Endothelial cell of umbilical vein (primary cell): ENCODE results near the gene CACTIN. TPM values are rescaled to one million over a fixed set of nuclear protein-coding genes. Genes with fewer than 3 reads are reported as not detected.

Experiments used
- BruUV-seq: library from RNA; stranded (reverse); fragments of 400-500 nt; replicated peaks from 2 replicates; lab custom pipeline; 2021; lab: Mats Ljungman, UMichigan
- CTCF ChIA-PET: fragments of 300-600, 350-600 bp; sonication (Branson Sonifier 250); formaldehyde crosslinking; loops from one replicate; lab custom pipeline; 2021; ENCODE audit warnings: antibody characterized with exemption, inconsistent platforms; lab: Charles Lee
- POLR2A ChIA-PET: fragments of 300-600, 350-600 bp; sonication (Branson Sonifier 250); formaldehyde crosslinking; loops from one replicate; lab custom pipeline; 2021; ENCODE audit warnings: antibody characterized with exemption, inconsistent platforms; lab: Charles Lee
- DNase-seq: peaks from one replicate; pipeline ENCODE4 v3.0.0-alpha.2; 2011; ENCODE audit warnings: low read depth, low spot score
- FAIRE-seq: peaks from 2 replicates; lab custom pipeline; 2011; peaks lifted over from hg19 to GRCh38; lab: Jason Lieb, UNC
- H2AFZ ChIP-seq: 2 replicates; pipeline ENCODE4 v1.6.0; 2012; ENCODE audit warnings: low read depth, low read length, control low read depth, inconsistent platforms
- H3K27ac ChIP-seq: 2 replicates; pipeline ENCODE4 v1.5.1; 2011; ENCODE audit warnings: low read depth, mild to moderate bottlenecking, control low read depth, low read length, moderate library complexity; ENCODE audit not compliant: insufficient read depth
- H3K27me3 ChIP-seq, 2 experiments: 2 replicates each; pipeline versions ENCODE4 v1.6.0 to v1.6.1; 2011; ENCODE audit warnings: low read length in 2 of 2, mixed read lengths in 1 of 2; ENCODE audit not compliant: control insufficient read depth in 2 of 2, insufficient read depth in 2 of 2
- H3K36me3 ChIP-seq, 2 experiments: 2 replicates in 1 of 2; 3 replicates in 1 of 2; pipeline ENCODE4 v1.5.1; 2011; ENCODE audit warnings: low read length in 2 of 2, mild to moderate bottlenecking in 1 of 2, moderate library complexity in 1 of 2; ENCODE audit not compliant: control insufficient read depth in 2 of 2, insufficient read depth in 2 of 2; ENCODE audit errors: extremely low read depth in 1 of 2
- H3K4me1 ChIP-seq: 3 replicates; pipeline ENCODE4 v1.5.1; 2011; ENCODE audit warnings: mild to moderate bottlenecking, low read length; ENCODE audit not compliant: control insufficient read depth, insufficient read depth; ENCODE audit errors: extremely low read depth
- H3K4me2 ChIP-seq: 2 replicates; pipeline ENCODE4 v1.6.1; 2011; ENCODE audit warnings: low read length, control low read depth, mixed read lengths; ENCODE audit not compliant: insufficient read depth
- H3K4me3 ChIP-seq, 3 experiments: fragments of 200-600 bp in 1 of 3; sonication (generic), shearing (Covaris generic) in 1 of 3; replicated peaks in 1 of 3; 2 replicates each; pipeline ENCODE4 v1.5.1; 2011 to 2016; ENCODE audit warnings: control low read depth in 3 of 3, low read length in 3 of 3, mild to moderate bottlenecking in 2 of 3, inconsistent platforms in 1 of 3, low read depth in 1 of 3, moderate library complexity in 1 of 3; ENCODE audit not compliant: insufficient read depth in 1 of 3
- H3K79me2 ChIP-seq: 2 replicates; pipeline ENCODE4 v1.6.0; 2012; ENCODE audit warnings: low read length, inconsistent platforms; ENCODE audit not compliant: control insufficient read depth, insufficient read depth
- H3K9ac ChIP-seq: replicated peaks from 2 replicates; pipeline ENCODE3; 2011; ENCODE audit warnings: low read length, control low read depth; ENCODE audit not compliant: insufficient read depth; ENCODE audit errors: extremely low read depth
- H3K9me1 ChIP-seq: replicated peaks from 3 replicates; pipeline ENCODE4 v1.6.0; 2011; ENCODE audit warnings: mild to moderate bottlenecking, low read length; ENCODE audit not compliant: control insufficient read depth, insufficient read depth; ENCODE audit errors: extremely low read depth
- H3K9me3 ChIP-seq: replicated peaks from 2 replicates; pipeline ENCODE4 v1.5.1; 2012; ENCODE audit warnings: low read length, inconsistent platforms; ENCODE audit not compliant: control insufficient read depth, insufficient read depth
- H4K20me1 ChIP-seq: replicated peaks from 2 replicates; pipeline ENCODE3; 2011; ENCODE audit warnings: mild to moderate bottlenecking, low read length; ENCODE audit not compliant: control insufficient read depth, insufficient read depth; ENCODE audit errors: extremely low read depth
- CTCF ChIP-seq, 2 donors: IDR thresholded peaks; 1 replicate in 1 of 2; 2 replicates in 1 of 2; pipeline ENCODE4 v1.5.1; 2011; ENCODE audit warnings: low read length in 2 of 2, mild to moderate bottlenecking in 2 of 2, moderate library complexity in 2 of 2, control low read depth in 1 of 2, inconsistent platforms in 1 of 2, low read depth in 1 of 2; ENCODE audit not compliant: insufficient read depth in 1 of 2; ENCODE audit errors: extremely low read depth in 1 of 2
- EZH2 ChIP-seq: IDR thresholded peaks from 2 replicates; pipeline ENCODE4 v1.6.1; 2012; ENCODE audit warnings: borderline replicate concordance, low read depth, mild to moderate bottlenecking, moderate library complexity, low read length, inconsistent platforms; ENCODE audit not compliant: severe bottlenecking
- FOS ChIP-seq: IDR thresholded peaks from 2 replicates; pipeline ENCODE4 v1.6.1; 2011; ENCODE audit warnings: mild to moderate bottlenecking, low read length, moderate library complexity, borderline replicate concordance; ENCODE audit not compliant: insufficient read depth
- GATA2 ChIP-seq: IDR thresholded peaks from 2 replicates; pipeline ENCODE4 v1.7.0; 2011; ENCODE audit warnings: low read depth, mild to moderate bottlenecking, moderate library complexity, mixed read lengths, low read length; ENCODE audit not compliant: insufficient read length, insufficient read depth
- JUN ChIP-seq: IDR thresholded peaks from 2 replicates; pipeline ENCODE4 v1.6.1; 2011; ENCODE audit warnings: borderline replicate concordance, low read depth; ENCODE audit not compliant: insufficient read length, insufficient read depth
- MAX ChIP-seq: IDR thresholded peaks from 2 replicates; pipeline ENCODE4 v1.6.1; 2011; ENCODE audit not compliant: insufficient read depth, insufficient read length
- MYC ChIP-seq: IDR thresholded peaks from one replicate; pipeline ENCODE4 v1.6.1; 2011; ENCODE audit warnings: mild to moderate bottlenecking, low read depth, low read length
- POLR2A ChIP-seq: IDR thresholded peaks from 2 replicates; pipeline ENCODE4 v1.6.1; 2012; ENCODE audit warnings: low read depth, mild to moderate bottlenecking, control low read depth, low read length
- POLR2AphosphoS5 ChIP-seq: IDR thresholded peaks from 2 replicates; pipeline ENCODE4 v1.6.1; 2012; ENCODE audit warnings: low read depth, mild to moderate bottlenecking, control low read depth, low read length, moderate library complexity; ENCODE audit not compliant: insufficient read depth
- dilution Hi-C: fragments of 300-500 bp; cut with MboI; formaldehyde crosslinking; loops from one replicate; pipeline ENCODE4 v1.15.0; 2019; ENCODE audit warnings: low sequenced_read_pairs; ENCODE audit not compliant: extremely low pct_ligation_motif_present
- intact Hi-C: fragments of 100-400 bp; cut with micrococcal nuclease; formaldehyde crosslinking; loops from one replicate; pipeline ENCODE4 v1.10.0; 2022
- polyA plus RNA-seq, 4 experiments: library from polyadenylated mRNA; depleted of rRNA in 3 of 4; stranded (reverse) in 3 of 4; unstranded in 1 of 4; fragments of >200 nt; gene quantifications; 2 replicates each; pipeline versions ENCODE4 v1.2.1 to v1.2.3, GENCODE V29; 2011 to 2012; ENCODE audit warnings: missing spikeins in 1 of 4
- total RNA-seq: library from RNA; stranded (reverse); gene quantifications from 2 replicates; pipeline ENCODE4 v1.2.3, GENCODE V29; 2021

Gene CACTIN
- total and polyA plus RNA-seq, 2 donors (not counting 3 experiments of a cell fraction or from before 2014, with no cell fraction given), result 29.7 to 36.1 TPM

GRCh38 chr19:3656073-3656746, 29.6 kb upstream of the CACTIN start:
- Histone ChIP-seq H4K20me1 (no peaks in the 10 kb centered on the region), H2AFZ (no peak overlapping the region), H3K4me3 (no peak overlapping the region), H3K4me2 (no peak overlapping the region), H3K27ac (no peak overlapping the region), H3K9me1 (no peaks in the 10 kb centered on the region), H3K79me2 (no peaks in the 10 kb centered on the region), H3K36me3 (peaks cover 2 to 75% of the 10 kb centered on the region in 2 experiments), H3K4me1 (no peaks in the 10 kb centered on the region), H3K9me3 (no peaks in the 10 kb centered on the region), H3K27me3 (no peaks in the 10 kb centered on the region), H3K9ac (no peak overlapping the region)
- no TSS peak for BruUV-seq
- ChIA-PET POLR2A (no interaction called here), CTCF (interaction anchor here (1.0 to 1.2 kb wide), 2 partner anchors 10 to 27 kb away, joined by 3 to 4 read pairs; no protein-coding TSS in a partner anchor)
- dilution Hi-C loops (no loop called here), intact Hi-C loops (no loop called here)
- DNase-seq (no peak), FAIRE-seq (no peak)
- TF ChIP-seq CTCF (IDR thresholded peaks at IDR 0.05; ENCODE audit: extremely low read depth in 1 of 2, insufficient read depth in 1 of 2, low read depth in 1 of 2, low read length in 2 of 2) (no peak), MYC (no peak), MAX (no peak), JUN (no peak), FOS (no peak), EZH2 (no peak), GATA2 (no peak), POLR2A (no peak), POLR2AphosphoS5 (no peak)
